Measurements from ENCODE around the gene CCK.
"Not testable (repeated sequence)": the region's sequence is repeated elsewhere in the genome, so short reads cannot be mapped to it uniquely, and the experiment has no call there.

CCK gene, protein sequence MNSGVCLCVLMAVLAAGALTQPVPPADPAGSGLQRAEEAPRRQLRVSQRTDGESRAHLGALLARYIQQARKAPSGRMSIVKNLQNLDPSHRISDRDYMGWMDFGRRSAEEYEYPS

DNA sequence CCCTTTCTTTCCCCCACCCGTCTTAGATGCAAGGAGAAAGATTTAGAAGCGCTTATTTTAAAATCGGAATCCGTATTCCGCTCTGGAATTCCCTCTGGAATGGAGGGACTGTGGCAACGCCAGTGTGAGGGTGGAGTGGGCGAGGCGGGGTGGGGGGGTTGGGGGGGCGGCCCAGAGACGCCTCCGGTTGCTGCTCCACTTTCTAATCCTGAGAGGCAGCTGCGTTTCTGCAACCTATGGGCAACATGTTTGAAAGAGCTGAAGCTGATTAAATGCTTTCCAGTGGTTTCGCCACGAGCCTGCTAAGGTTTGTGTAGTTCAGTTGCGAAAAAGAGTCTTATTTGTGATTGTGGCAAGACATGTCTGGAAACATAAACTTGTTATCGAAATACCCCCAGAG is at the start of gene CCK:
TSS of gene CCK (minus strand) at position 101 of the 400 bp plus-strand sequence. CDS start 2,555 bp downstream, outside the sequence.
- DNase-seq (ENCODE audit: low read depth in 2 of 2), result no peak

GRCh38 chr3:42314411-42314810 is 48.4 kb upstream of the CCK start:
- DNase-seq (ENCODE audit: low read depth in 2 of 2), result no peak

DNA sequence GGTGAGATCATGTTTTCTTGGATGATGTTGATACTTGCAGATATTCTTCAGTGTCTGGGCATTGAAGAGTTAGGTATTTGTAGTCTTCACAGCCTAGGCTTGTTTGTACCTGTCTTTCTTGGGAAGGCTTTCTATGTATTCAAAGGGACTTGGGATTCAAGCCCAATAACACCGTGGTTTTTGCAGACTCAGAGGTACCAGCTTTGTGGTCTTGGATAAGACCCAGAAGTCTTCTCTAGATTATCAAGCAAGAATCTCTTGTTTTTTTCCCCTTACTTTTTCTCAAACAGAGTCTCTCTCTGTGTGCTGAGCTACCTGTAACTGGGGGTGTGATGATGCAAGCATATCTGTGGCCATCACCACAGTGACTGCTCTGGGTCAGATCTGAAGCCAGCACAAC is 42.7 kb upstream of the CCK start:
- DNase-seq (ENCODE audit: low read depth in 2 of 2), result no peak

DNA sequence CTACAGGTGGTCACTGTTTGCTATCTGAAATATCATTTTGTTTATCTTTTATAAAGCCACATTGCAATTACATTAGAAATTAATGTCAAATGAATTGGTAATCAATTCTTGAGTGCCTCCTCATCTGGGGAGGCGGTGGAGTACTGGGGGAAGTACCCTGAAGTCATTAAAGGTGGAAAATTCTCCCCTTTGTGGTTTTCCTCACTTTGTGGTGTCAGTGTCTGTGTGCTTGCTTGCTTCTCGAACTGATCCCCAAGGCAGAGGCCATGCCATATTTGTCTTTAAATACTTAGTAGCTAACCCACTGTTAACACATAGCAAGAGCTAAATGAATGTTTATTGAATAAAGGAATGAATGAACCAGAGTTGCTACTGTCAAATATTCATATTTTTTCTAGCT is 40.5 kb upstream of the CCK start:
- DNase-seq (ENCODE audit: low read depth in 2 of 2), result no peak

DNA sequence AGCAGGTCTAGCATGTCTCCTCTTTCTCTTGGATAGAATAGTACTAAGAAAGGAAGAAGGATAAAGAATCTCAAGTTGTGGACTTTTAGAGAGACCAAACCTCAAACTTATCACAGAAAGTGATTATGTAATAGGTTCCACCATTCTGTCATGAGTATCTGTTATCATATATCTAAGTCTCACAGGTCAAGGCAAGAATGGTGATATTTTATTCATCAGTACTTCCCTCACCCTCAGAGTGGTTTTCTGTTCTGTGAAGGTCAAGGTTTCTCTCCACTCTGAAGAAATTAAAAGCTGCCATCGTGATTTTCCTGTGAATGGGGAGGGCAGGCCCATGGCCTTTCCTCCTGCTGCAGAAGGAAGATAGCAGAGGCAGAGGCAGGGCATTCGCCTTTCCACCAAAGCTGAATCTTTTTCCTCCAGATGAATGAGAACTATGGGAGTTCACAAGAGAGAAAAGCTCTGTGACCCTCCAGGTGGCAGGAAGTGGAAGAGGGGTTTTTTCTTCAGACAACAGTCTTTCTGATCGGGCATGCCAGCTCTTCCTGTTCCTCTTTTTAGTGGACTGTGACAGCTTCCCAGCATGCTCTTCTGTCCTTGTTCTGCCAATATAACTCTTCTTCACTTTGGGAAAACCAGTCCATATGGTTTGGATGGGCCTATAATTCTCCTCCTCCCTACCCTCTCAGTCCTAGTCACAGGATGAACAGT is 37.1 kb upstream of the CCK start:
- DNase-seq (ENCODE audit: low read depth in 2 of 2), result no peak

DNA sequence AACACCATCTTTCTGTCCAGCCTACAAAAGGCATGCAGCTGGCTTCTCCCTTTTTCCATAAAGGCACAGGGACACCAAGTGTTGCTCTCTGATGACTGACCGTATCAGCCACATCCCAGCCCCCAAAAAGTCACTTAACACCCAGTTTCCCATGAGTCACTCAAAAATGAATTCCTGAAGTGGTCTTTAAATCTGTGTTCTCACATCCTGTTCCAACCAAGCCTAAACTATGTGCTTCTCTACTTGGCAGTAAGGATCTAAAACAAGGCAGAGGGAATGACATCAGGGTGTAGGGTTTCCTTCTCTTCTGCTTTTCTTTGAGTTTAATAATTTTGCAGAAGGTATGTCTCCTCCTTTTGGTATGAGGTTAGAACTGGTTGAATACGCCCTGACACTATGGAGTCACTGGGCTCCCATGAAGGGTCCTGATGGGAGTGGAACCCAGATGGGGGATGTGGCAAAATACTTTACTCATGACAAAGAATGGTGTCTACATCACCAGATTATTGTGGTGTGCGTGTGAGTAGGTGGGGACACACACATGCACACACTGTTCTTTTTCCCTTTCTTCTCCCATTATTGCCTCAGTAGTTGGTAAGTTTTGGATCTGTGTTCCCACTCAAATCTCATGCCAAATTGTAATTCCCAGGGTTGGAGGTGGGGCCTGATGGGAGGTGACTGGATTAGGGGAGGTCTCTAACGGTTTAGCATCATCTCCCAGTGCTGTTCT is 35.6 kb upstream of the CCK start:
- DNase-seq (ENCODE audit: low read depth in 2 of 2), result no peak

- no peak for DNase-seq (ENCODE audit: low read depth in 2 of 2)
These were observed 34.8 kb upstream of the CCK start for GRCh38 chr3:42300778-42301177.

DNA sequence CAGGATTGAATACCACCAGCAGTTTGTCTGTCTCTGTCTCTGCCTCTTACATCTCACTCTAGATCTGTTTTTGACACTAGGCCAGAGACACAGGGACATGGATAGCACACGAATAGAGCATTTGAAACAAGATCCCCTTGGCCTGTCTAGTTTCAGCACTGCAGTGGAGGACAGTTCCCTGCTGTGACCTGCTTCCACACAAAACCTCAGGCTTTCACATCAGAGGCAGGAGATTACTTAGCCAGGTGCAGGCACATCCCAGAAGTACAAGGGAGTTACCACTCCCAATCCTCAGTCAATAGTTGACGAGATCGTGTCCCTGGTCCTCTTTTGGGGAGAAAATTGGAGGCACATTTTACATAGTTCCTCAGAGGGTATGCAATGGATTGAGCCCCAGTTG is 34.0 kb upstream of the CCK start:
- DNase-seq (ENCODE audit: low read depth in 2 of 2), result no peak

- DNase-seq (ENCODE audit: low read depth in 2 of 2), result no peak
These were observed 32.3 kb upstream of the CCK start for GRCh38 chr3:42298259-42298658.

DNA sequence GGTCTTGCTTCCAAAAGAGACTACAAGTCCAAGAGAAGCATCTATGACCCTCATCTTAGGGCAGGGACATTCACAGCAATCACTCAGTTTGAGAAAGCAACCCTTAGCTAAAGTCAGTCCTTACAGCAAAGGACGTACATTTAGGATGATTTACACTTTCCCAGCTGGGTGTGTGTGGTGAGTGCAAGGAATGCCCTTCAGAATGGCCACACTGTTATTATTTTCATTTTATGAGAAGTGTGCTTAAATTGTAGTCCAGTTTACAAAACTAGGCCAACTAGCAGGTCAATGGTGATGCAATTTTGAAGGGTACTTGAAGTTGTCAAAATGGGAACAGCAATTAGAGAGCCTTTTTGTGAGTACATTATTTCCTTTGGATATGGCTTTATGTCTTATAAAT is 26.0 kb upstream of the CCK start:
- DNase-seq (ENCODE audit: low read depth in 2 of 2), result no peak

GRCh38 chr3:42290966-42291714 is 25.2 kb upstream of the CCK start:
- DNase-seq (ENCODE audit: low read depth in 2 of 2), result no peak

- no peak for DNase-seq (ENCODE audit: low read depth in 2 of 2)
These were observed 23.0 kb upstream of the CCK start for GRCh38 chr3:42289026-42289425.

GRCh38 chr3:42288385-42288784 is 22.4 kb upstream of the CCK start:
- DNase-seq (ENCODE audit: low read depth in 2 of 2), result no peak

DNA sequence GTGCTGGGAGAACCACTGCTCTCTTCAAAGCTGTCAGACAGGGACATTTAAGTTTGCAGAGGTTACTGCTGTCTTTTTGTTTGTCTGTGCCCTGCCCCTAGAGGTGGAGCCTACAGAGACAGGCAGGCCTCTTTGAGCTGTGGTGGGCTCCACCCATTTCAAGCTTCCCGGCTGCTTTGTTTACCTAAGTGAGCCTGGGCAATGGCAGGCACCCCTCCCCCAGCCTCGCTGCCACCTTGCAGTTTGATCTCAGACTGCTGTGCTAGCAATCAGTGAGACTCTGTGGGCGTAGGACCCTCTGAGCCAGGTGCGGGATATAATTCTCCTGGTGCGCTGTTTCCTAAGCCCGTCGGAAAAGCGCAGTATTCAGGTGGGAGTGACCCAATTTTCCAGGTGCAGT is 21.4 kb upstream of the CCK start:
- not testable (repeated sequence) for DNase-seq (ENCODE audit: low read depth in 2 of 2)

GRCh38 chr3:42277676-42278075 is 11.7 kb upstream of the CCK start:
- no peak for DNase-seq (ENCODE audit: low read depth in 2 of 2)

GRCh38 chr3:42276141-42277132 is 10.5 kb upstream of the CCK start:
- no peak for DNase-seq (ENCODE audit: low read depth in 2 of 2)

DNA sequence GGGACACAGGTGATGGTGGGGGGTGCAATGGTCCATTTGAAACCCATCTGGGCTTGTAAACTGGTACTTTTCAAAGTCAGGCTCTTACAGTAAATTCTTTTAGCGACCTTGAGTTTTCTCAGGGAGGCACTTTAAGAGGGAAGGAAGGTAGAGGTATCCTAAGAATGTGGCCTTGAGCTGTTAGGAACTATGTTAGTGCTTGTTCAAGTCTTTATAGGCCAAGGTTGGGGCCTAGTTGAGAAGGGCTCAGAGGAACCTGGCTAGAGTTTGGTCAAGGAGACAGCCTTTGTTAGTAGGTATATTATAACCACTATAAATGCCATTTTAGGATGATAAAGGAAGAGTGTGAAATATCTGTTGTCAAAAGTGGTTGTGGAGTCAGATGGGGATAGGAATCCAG is 9.2 kb upstream of the CCK start:
- no peak for DNase-seq (ENCODE audit: low read depth in 2 of 2)

- no peak for DNase-seq (ENCODE audit: low read depth in 2 of 2)
These were observed 8.3 kb upstream of the CCK start for GRCh38 chr3:42274266-42274665.

DNA sequence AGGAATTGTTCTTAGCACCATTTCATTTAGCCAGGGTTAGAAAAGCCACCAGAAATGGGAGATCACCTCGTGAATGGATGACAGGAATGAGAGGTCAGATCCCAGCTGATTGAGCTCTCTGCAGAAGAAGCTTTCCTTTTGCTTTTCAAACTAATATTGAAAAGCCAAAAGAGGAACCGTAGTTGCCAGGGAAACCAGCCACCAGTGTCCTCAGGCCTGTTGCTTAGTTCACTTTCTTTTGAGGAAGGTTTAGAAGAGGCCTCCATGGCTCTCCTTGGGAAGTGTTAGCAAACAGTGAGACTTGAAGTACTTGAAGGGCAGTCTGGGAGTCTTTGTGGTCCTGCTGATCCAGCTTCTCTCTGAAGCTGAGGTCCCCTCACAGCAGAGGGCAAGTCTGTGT is 7.4 kb upstream of the CCK start:
- no peak for DNase-seq (ENCODE audit: low read depth in 2 of 2)

GRCh38 chr3:42271786-42272185 is 5.8 kb upstream of the CCK start:
- no peak for DNase-seq (ENCODE audit: low read depth in 2 of 2)

DNA sequence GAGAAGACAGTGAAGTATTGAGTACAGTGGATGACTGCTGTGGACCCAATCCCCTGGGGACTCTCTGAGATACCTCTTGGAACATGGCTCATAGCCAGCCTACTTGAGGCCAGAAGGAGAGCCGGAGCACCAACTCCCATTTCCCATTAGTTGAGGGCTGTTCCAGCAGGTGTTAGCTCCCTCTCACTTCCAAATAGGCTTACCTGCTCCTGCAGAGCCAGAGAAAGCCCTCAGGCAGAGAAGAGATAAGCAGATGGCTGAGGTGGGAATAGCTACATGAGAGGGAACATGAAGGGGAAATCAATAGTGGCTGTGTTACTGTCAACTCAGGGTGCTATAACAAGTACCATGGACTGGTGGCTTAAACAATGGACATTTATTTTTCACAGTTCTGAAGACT is 4.6 kb upstream of the CCK start:
- DNase-seq (ENCODE audit: low read depth in 2 of 2), result no peak

Data from stimulated activated CD8-positive, alpha-beta memory T cell treated with anti-CD3 and anti-CD28 coated beads, Interleukin-15, amount 100 ng/mL, for 4 hours (primary cell).